NCI-H226 (cell line): ENCODE data around the gene KCNMA1.

Source experiments
- DNase-seq: peaks from one replicate; pipeline ENCODE4 v3.0.0-alpha.2; 2015

Gene KCNMA1

DNA sequence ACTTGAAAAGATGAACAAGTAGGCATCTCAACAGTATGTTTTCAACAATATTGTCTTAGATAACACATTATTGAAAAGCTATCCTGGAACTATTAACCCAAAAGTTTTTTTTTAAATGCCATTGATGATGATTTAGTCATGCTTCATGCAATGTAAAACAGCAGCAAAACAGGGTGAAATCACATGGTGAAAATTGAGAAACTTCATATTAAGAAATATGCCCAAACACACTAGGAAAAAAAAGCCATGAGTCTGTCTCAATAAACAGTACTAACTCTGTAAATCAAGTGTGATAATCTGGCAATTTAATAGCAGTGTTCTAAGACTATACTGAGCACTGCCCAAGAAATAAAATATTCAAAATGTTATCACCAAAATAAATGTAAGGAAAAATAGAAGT lies 613.1 kb downstream of the KCNMA1 start:
- DNase-seq, result no peak

DNA sequence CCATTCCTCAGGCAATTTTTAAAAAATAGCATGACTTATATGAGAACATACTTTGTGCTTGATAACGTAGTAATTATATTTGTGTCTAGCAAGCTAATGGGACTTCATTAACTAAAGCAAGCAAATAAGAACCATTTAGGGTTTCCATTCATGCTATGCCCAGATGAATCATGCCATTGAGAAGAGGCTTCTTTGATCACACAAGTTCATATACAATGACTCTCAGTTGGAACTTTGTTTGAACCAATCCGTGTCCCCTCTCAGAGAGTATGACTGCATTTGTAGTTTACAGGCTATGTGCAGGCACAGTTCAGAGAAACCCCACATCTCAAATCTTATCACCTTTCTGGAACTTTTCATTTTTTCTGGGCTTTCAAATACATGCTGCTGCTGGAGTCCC lies 614.2 kb downstream of the KCNMA1 start:
- DNase-seq, result no peak

GRCh38 chr10:77022671-77023070 lies 614.9 kb downstream of the KCNMA1 start:
- DNase-seq, result no peak

DNA sequence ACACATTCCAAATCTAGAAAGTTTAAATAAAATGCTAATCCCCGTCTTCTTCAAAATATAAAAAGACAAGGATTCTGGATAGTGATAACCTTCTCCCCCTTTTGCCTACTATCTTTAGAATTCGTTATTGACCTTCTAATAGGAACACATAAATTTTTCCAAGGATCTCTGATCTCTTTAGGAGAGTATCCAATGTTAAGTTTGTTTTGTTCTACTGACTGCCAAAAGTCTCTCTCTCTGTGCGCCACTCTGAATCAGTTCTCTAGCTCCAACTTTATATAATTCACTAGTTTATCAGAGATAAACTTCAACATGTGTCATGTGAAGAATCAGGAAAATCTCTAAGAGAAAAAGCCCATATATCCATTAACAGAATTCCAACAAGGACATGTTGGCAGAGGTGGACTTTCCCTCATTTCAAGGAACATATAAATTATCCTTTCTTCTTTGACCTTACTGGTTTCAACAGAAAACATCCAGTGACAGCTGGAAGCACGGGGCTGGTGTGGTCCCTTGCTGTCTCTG lies 615.6 kb downstream of the KCNMA1 start:
- no peak for DNase-seq

DNA sequence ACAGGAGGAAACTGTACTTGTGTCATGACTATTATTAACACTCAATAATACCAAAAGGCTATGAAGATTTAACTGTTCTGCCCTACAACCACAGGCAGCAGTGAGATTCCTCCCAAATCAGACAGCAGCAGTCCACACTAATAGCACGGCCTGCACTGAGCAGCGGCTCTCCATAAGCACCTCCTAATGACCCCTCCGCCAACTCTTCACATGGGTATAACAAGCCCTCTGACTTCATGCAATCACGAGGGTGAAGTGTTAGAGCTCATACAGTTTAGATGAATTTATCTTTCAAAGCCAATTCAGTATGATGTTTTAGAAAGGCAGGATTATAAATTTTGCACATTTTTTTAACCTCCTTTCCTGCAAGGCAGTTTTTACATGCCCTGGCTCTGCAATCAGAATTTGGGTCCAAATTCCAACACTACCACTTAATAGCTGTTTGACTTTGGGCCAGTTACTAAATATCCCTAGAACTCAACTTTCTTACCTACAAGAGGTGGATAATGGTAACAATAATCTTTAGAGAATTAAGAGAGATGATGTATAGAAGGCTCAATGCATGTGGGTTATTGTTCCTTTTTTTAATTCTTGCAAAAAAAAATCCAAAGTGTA lies 617.1 kb downstream of the KCNMA1 start:
- DNase-seq, result no peak

- no peak for DNase-seq
These were observed 620.8 kb downstream of the KCNMA1 start for GRCh38 chr10:77016855-77017254.

GRCh38 chr10:77016278-77016815 lies 621.3 kb downstream of the KCNMA1 start:
- no peak for DNase-seq

GRCh38 chr10:77015360-77015759 lies 622.2 kb downstream of the KCNMA1 start:
- no peak for DNase-seq

DNA sequence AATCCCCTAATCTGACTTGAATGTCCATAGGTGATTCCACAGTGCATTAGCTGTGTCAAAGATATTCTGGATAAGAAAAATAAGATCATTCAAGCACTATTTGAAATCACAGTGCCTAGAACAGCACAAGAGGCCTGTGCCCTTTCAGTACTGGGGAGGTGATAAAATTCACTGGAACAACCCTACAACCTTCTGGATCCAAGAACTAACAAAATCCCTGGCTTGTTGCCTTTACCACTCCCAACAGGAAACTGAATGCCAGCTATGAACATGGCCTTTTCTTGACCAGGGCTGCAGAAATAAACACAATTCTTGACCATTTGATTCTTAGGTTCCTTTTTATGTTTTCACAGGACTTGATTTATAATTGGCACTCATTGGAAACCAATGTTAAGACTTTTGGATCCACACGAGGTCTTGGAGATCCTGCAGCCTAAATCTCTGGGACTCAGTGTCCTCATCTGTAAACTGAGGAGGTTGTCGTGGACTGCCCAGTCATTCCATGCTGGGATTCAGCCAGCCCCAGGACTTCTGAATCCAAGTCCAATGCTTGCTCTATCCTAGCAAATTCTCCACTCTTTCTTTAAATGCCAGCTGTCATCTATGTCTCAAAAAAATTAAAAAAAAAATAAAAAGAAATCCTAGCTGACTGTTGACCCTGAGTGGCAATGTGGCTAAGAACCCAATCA lies 624.7 kb downstream of the KCNMA1 start:
- no peak for DNase-seq

GRCh38 chr10:77011874-77012811 lies 625.5 kb downstream of the KCNMA1 start:
- no peak for DNase-seq

DNA sequence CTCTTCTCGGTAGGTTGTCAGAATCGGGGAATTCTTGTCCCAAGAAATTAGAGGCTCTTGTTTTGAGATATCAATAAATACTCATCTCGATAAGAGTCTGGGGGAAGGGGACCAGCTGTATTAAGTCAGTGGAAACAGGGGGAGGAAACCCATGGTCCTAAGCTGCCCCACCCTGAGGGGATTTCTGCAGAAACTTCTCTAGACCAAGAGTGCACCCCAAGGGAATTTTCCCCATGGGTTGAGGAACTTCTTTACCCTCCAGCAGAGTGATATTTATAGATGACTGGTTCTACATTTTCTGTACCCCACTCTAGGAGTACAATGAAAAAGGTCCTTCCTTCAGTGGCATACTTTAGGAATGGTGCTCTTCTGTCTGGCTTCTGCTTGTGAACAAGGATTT lies 627.2 kb downstream of the KCNMA1 start:
- no peak for DNase-seq

- DNase-seq, result no peak
These were observed 629.8 kb downstream of the KCNMA1 start for GRCh38 chr10:77007834-77008233.

- DNase-seq, result no peak
These were observed 630.6 kb downstream of the KCNMA1 start for GRCh38 chr10:77006836-77007511.

DNA sequence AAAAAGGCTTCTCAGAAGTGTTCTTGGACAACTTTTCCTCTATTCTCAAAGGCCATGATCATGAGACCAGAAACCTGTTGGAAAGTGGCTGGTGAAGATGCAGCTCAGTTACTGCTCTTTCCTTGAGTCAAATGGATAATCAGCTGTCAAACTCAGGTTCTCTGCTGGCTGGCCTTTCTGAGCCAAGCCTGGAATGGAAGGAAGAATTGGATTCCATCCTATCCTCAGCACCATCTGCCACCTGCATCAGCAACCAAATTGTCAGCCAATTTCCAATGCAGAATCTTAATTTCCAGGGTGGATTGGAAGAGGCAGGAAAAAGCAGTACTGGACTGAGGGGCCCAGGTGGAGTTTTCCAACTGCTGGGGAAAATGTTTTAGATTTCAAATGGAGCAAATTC lies 631.7 kb downstream of the KCNMA1 start:
- DNase-seq, result no peak

DNA sequence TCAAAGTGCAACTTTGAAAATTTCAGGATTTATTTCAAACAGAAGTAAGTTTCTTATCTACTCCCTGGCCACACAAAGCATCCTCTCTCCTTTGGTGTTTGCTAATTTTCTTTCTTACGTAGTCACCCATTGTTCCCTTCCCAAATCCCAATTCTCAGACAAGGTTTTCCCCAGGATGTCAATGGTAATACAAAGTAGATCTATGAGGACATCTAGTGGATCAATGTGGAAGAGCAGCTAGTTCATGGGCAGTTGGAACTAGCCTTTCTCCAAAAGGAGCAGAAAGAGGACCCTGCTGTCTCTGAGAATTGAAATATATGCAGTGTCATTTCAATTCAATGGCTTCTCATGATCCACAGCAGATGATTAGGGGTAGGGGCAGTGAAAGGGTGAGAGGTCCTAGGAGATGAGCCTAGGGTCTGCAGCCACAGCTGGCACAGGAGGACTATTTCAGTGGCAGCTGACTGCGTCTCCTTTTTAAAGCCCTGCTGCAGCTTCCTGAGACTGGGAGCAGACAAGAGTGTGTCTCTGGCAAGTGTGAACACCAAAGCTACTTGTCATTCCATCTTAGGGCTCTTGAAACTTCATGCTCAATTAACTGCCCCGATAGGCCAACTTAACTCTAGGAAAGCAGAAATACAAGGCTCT lies 632.6 kb downstream of the KCNMA1 start:
- peak; percentile 17 for DNase-seq

GRCh38 chr10:77002872-77003271 lies 634.7 kb downstream of the KCNMA1 start:
- DNase-seq, result no peak

DNA sequence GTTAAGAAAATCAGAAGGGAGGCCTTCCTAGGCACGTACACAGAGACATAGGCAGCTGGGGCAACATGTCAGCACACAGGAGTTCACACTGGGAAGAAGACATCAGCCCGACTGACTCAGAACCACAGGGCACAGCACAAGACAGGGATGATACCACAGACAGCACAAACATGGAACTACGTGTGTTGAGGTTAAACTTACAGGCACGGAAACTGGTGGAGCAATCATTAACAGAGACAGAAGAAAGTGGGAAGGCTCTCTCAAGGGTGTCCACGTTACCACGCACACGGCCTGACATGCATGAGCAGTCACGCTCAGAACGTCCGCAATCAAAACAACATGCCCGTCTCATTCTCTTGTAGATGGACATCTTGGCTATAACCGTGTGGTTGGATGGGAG lies 636.4 kb downstream of the KCNMA1 start:
- DNase-seq, result no peak

- DNase-seq, result no peak
These were observed 639.2 kb downstream of the KCNMA1 start for GRCh38 chr10:76998451-76998850.

GRCh38 chr10:76997631-76998030 lies 640.0 kb downstream of the KCNMA1 start:
- no peak for DNase-seq

DNA sequence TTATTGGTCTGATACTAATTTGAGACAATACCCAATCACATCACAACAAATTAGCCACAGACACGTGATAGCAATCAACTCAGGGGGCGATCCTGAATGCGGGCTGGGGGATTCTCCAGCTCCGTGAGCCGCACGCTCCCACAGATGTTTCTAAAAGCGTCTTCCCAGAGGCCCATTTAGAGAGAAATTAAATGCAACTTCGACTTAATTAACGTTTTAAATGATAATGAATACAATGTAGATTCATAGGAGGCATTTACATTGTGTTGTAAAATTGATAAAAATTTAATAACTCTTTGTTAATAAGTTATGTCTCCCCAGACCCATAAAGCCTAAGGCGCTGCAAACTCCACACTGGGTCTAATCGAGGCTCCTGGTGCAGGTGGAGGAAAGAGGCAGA lies 642.6 kb downstream of the KCNMA1 start:
- DNase-seq, result no peak

GRCh38 chr10:76993213-76993612 lies 644.4 kb downstream of the KCNMA1 start:
- no peak for DNase-seq

DNA sequence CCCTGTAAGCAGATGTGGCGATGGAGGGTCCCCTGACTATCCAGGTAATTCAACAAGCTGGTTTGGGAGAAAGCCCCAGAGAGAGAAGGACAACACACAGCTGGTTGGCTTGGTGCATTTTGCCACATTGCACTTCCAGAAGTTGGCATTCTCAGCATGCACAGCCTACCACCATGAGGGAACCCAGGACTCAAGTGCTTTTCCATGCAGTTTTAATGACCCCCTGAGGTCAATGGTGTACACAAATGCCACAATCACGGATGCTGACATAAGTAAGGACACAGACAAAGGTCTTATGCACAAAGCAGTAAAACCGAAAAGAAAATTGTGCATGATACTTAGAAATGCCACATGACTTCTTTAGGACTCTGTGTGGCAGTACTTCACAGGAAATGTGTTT lies 645.1 kb downstream of the KCNMA1 start:
- no peak for DNase-seq
